Measurements from ENCODE around the gene TIMM22.
A peak's percentile ranks its signal among the peaks of the same experiment; 100 is the strongest.
"Not testable (repeated sequence)": the region's sequence is repeated elsewhere in the genome, so short reads cannot be mapped to it uniquely, and the experiment has no call there.

Gene TIMM22

GRCh38 chr17:973053-973452, 23.9 kb upstream of the TIMM22 start:
- no peak for DNase-seq

- DNase-seq: not testable (repeated sequence)
These were observed 22.2 kb upstream of the TIMM22 start for GRCh38 chr17:974778-975177.

DNA sequence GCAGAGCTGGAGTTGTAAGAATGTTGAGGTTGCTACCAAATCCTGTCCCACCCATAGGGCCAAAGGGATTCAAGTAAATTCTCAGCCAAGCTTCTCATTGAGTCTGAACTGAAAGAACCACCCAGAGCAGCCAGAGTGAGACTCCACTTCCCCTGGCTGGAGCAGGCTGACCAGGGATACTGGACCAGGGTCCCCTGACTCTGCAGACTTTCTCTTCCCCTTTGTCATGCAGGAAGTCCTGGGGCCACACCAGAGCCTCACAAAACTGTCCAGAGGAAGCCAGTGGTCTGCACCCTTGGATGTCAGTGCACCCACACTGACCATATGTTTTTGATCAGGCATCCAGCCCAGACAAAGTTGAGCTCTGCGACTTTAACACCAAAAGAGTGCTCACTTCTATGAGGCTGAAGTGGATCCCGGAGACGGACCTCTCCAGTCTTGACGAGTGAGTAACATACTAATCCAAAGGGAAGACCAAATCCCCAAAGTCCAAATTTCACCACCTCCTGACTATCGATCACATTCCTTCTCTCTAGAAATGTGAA, 21.5 kb upstream of the TIMM22 start:
- peak; percentile 38 to 55 (median 41) for DNase-seq

- no peak for DNase-seq
These were observed 20.6 kb upstream of the TIMM22 start for GRCh38 chr17:976312-976711.

GRCh38 chr17:977166-977565, 19.8 kb upstream of the TIMM22 start:
- DNase-seq: no peak

GRCh38 chr17:978103-979093, 18.5 kb upstream of the TIMM22 start:
- DNase-seq: peak in 2 of 3 donors; percentile 23 to 47

- no peak for DNase-seq
These were observed 17.8 kb upstream of the TIMM22 start for GRCh38 chr17:979212-979538.

DNA sequence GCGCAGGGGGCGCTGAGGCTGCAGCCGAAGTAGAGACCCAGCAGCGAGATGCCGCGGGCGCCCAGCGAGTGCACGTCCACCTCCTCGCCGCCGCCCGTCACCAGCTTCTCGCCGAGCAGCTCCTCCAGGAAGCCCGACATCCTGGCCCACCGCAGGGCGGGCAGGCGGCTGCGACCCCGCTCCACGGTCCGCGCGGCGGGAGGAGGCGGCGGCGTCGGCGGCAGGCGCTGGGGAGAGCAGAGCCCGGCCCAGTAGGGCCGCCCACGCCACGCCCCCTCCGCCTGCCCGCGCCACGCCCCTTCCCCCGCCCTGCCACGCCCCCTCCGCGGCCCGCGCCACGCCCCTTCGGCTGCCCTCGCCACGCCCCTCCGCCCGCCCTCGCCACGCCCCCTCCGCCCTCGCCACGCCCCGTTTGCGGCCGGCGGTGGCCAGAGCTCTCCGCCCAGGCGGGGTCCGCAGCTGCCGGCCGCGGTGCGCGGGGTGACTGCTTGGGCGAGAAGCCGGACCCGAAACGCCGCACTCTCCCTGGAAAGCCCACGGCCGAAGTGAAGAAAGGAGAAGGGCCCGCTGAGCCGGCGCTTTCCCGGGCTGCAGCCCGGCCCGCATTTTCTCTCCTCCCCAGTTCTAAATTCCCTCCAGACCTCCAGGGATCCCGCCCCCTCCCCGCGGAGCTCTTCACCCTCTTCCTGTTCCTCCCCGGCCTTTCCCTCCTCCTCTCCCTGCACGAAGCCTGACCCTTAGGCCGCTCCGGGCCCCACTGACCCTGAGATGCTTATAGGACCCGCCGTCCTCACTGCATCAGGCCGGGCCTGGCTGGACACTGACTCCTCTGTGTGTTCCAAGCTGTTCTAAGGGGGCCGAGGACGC, 17.2 kb upstream of the TIMM22 start, which contains the start of gene NXN:
Gene NXN (minus strand): TSS at position 238 of the 867 bp plus-strand sequence.
- peak; percentile 73 to 95 (median 89) for DNase-seq

DNA sequence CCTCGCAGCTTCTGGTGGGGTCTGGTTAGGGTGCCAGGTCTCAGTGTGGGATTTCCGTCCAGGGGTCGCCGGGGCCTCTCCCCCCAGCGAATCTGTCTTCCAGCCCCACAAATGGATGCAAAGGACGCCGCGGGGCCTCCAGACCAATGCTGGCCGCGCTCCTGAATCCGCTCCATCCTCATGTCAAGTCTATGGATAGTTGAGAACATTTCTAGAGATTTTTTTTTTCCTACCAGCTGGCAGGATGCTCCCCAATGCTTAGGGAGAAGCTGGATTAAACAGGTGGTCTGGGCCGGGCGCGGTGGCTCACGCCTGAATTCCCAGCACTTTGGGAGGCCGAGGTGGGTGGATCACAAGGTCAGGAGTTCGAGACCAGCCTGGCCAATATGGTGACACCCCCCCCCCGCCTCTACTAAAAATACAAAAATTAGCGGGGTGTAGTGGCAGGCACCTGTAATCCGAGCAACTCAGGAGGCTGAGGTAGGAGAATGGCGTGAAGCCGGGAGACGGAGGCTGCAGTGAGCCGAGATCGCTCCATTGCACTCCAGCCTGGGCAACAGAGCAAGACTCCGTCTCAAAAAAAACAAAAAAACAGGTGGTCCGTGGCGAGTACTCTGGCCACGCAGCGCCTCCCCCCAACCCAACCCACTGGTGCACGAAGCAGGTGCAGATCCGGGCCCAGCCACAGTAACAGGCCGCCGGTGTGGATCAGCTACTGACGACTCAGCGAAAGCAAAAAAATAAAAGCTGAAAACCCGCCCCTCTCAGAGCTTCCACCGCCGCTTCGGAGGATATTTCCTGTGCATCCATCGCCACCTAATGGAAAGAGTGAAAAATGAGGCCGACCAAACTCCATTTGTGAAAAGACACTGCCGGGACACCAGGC, 16.3 kb upstream of the TIMM22 start:
- peak; percentile 87 to 94 (median 90) for DNase-seq

DNA sequence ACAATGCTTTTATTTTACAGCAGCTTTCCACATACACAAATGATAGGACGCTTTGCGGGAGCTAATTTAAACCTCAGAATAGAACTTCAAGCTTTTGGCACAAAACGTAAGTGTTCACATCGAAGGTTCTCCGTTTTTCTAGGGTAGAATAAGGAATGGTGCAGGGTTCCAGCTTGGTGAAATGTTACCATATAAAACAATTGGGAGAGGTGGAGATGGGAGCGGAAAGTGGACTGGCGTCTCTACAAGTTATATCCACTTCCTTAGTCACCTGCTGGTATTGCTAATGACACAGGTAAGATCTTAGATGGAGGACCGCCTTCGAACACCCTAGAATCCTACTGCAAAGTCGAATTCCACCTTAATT, 15.7 kb upstream of the TIMM22 start:
- DNase-seq: no peak

DNA sequence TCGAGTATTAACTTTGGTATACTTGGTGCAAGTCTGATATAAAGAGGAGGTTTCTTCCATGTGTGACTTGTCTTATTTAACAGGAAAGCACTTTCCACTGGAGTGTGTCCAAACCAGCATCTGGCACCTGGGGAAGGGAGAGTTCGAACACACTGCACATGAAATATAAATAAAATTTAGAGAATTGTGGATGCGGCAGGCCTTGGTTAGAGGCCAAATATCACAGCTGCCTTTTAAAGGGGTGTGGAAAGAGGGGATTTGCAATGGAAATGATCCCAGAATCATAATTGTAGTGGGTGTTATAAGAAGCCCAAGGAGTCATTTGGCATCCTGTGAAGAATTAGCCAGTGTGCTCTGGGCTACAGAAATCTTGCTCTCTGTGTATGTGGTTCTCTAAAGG, 13.0 kb upstream of the TIMM22 start:
- no peak for DNase-seq

DNA sequence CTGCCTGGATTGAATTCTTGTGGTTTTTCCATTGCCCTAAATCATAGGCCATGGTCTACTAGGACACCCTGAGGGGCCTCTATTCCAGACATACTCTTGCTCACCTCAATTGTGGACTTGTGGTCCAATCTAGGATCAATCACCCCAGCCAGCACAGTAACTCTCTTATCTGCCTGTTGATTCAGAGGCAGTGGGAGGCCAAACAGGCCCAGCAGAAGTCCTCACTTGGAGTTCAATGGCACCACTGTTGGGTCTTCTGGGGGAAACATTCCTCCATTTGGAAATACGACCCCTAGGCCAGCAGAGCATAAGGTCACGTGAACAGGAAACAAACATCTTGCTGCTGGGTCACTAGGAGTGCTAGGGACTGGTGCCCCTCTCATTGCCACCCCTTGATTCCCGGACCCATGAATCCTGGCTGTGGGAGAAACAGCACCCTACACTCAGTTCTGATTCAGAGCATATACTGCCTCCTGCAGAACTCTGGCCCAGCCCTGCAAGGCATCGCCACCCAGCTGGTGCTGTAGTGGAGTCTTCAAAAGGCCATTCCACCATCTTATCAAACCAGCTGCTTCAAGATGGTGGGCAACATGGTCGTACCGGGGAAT, 10.5 kb upstream of the TIMM22 start:
- DNase-seq: no peak

DNA sequence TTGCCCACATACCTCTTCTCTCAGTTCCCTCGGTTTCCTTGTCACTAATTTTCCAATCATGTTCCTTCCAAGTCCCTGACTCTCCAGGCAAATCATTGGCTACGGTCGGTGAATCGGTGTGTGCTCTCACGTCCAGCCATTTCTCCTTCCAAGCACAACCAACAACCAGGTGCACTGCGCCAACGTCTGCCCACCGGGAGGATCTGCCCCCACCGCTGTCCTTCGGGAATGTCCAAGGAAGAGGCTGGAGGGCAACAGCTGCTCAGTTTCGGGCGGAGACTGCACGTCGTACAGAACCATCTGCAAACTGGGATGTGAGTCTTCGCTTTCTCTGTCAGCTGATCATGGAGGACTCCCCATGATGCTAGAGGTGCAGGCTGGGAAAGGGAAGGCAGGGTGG, 9.0 kb upstream of the TIMM22 start:
- no peak for DNase-seq

GRCh38 chr17:988561-988960, 8.4 kb upstream of the TIMM22 start:
- no peak for DNase-seq

- no peak for DNase-seq
These were observed 4.0 kb upstream of the TIMM22 start for GRCh38 chr17:992933-993332.

- not testable (repeated sequence) for DNase-seq
These were observed 1.6 kb upstream of the TIMM22 start for GRCh38 chr17:995324-995723.

DNA sequence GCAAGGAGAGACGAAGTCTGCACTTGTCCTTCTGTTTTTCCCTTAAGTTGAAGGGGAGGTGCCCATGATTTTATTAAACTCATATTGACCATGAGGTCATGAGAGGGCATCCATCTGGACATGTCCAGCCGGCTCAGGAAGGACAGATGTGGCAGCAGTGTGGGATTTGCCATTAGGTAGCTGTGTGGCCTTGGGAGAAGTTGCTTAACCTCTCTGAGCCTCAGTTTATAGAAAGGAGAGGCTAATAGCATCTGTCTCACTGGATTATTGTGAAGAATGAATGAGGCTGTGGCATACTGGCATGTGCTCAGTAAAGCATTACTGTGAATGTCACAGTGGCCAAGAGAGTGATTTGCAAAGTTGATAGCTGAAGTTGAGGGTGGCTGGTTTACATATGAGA, 1.2 kb downstream of the TIMM22 start:
- DNase-seq: no peak

DNA sequence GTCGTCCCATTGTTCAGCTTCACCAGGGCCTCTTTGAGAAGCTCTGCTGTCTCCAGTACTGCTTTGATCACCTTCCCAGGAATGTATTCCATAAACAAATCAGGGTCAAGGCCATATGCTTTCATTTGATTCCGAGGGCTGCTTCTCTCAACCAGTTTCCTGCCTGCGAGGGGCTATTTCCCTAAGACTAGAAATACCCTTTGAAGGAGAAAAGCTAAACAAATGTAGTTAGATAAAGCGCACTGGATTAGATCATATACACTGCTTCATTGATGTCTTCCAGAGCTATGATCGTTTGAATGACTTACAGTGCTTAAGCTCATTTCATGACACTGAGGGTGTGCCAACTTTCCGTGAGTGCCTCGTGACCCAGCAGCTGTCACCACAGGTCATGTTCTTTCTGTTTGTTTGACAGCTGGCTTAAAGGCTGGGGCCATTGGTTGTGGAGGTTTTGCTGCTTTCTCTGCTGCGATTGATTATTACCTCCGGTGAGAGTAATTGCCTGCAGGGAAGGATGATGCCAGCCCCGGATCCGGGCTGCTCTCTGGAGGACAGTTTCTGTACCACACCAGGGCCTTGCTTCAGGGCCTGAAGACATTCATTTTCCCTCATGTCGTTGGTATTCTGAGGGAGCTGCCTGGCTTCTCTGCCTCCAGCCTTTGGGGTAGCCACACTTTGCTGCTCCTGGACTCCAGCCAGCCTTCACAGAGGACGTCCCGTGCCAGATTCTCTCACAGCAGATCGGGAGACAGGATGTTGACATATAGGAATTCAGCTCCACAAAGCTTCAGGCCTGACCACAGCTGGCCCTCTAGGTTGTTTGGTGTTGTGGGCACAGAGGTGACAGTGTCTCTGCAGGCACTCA, 3.9 kb downstream of the TIMM22 start:
- no peak for DNase-seq

DNA sequence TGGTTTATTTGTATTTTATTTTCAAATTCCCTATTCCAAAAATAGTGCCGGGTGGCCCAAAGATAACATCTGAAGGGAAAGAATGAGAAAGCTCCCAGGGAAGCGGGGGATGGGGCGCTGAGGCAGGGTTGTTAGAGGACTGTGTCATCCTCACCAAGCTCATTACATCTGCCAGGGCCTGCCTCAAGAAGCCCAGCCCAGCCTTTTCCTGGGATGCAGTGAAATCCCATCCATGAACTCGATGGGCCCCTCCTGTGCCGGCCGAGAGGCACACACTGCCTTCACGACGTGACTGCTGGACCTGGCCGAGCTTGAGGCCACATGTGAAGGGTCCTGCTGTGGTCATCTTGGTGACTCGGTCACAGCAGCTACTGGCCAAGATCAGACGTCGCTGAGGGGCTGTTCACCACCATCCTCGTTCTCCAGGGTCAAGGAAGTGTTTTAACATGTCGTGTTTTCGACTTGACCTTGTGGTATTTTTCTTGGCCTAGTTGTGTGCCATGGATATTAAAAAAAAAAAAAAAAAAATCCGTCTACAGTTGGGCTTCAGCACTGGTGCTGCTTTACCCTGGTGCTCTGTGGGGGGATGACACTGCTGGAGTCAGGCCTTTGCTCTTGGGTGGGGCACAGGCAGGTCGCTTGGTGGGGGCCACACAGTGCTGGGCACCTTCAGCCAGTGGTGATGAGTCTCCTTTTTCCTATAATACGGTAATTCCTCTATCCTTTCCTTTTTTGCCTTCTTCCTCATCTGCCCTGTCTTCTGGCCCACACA, 4.9 kb downstream of the TIMM22 start:
- no peak for DNase-seq

- DNase-seq: no peak
These were observed 5.5 kb downstream of the TIMM22 start for GRCh38 chr17:1002412-1002753.
